H7 (cell line): ENCODE measurements around the gene B3GNT5. TPM values are rescaled to one million over a fixed set of nuclear protein-coding genes. Genes with fewer than 3 reads are reported as not detected.

Experiments
- DNase-seq: peaks from one replicate; pipeline ENCODE4 v3.0.0; 2012
- H3K27me3 ChIP-seq: 2 replicates; pipeline ENCODE4 v1.6.0; 2011; ENCODE audit warnings: mild to moderate bottlenecking, low read length; ENCODE audit not compliant: control insufficient read depth, insufficient read depth
- H3K36me3 ChIP-seq: replicated peaks from 2 replicates; pipeline ENCODE4 v1.5.1; 2011; ENCODE audit warnings: low read length; ENCODE audit not compliant: control insufficient read depth, insufficient read depth
- H3K4me3 ChIP-seq: 2 replicates; pipeline ENCODE4 v1.5.1; 2011; ENCODE audit warnings: low read depth, mild to moderate bottlenecking, control low read depth, low read length, moderate library complexity; ENCODE audit not compliant: insufficient read depth
- total RNA-seq: library from RNA; depleted of rRNA; stranded (reverse); fragments of >200 nt; shearing (Covaris generic); gene quantifications from 2 replicates; pipeline ENCODE4 v1.2.3, GENCODE V29; 2014

The B3GNT5 gene
- total RNA-seq, 1 experiment from 2014 or later, result 3.0 TPM

DNA sequence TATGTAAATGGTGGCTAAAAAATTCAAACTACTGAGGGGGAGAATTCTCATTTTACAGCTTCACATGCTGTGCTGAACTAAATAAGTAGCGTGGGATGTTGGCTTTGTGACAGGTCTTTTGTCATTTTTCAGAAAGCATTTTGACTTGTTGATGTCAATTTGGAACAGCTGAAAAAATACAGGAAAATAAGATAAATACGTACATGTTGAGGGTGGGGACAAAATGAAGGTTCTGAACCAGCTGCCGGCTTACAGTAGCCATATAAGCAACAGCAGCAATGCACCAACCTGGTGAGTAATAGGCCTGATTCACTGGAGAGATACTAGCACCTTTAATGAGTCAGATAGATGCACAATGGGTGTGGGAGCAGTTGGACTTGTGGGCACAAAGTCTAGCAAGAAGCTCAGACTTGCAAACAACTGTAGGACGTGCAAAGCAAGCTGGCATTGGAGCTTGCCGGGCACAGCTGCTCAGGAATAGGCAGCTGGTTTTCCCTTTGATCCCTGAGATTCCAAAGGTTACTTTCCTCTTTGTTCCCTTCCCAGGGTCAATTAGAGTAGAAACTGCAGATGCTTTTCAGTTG, 12.9 kb downstream of the B3GNT5 start:
- Histone ChIP-seq H3K27me3 (no peaks in the 10 kb centered on the region; the same call in 1 of the 2 replicates), H3K4me3 (no peak overlapping the region), H3K36me3 (no peaks in the 10 kb centered on the region)
- no peak for DNase-seq

GRCh38 chr3:183266454-183266853, 13.4 kb downstream of the B3GNT5 start:
- Histone ChIP-seq H3K4me3 (no peak overlapping the region), H3K36me3 (no peaks in the 10 kb centered on the region), H3K27me3 (no peaks in the 10 kb centered on the region; the same call in 1 of the 2 replicates)
- DNase-seq, result no peak

GRCh38 chr3:183267140-183267539, 14.1 kb downstream of the B3GNT5 start:
- H3K36me3 ChIP-seq, result no peaks in the 10 kb centered on the region
- no peak overlapping the region for H3K4me3 ChIP-seq
- DNase-seq, result no peak
- no peaks in the 10 kb centered on the region; the same call in 1 of the 2 replicates for H3K27me3 ChIP-seq

DNA sequence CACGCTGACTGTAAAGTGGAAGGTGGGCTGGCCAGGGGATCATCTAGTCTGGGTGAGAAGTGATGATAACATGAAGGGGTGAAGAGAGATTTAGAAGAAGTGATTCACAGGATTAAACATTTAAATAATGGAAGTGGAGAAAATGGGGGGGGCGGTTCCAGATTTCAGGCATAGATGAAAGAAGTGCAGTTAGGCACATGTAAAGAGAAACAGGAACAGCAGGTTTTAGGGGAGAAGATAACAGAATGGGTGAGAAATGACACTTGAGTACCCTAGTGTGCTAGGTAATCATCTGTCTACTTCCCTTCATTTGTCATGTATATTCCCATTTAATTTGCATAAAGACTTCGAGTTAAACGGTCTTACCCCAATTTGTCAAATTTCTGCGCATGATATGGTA, 15.3 kb downstream of the B3GNT5 start:
- no peak overlapping the region for H3K4me3 ChIP-seq
- no peaks in the 10 kb centered on the region; the same call in 1 of the 2 replicates for H3K27me3 ChIP-seq
- H3K36me3 ChIP-seq, result no peaks in the 10 kb centered on the region
- no peak for DNase-seq

DNA sequence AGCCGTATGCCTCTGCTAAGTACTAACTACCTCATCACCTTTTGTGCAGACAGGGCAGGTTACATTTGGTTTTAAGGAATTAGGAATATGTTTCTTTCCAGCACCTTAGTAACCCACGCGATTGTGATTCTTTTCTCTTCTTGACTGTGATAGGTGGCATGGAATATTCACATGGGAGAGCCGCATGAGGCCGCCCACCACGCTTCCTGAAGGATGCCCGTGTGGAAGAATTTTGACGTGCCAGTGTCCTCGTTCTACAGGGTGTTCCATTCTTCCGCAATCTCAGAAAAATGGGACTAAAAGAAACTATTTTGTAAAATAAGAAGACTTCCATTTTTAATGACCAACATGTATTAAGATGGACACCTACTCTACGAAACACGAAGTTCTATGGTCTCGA, 16.3 kb downstream of the B3GNT5 start:
- H3K27me3 ChIP-seq, result no peaks in the 10 kb centered on the region; the same call in 1 of the 2 replicates
- DNase-seq, result no peak
- no peak overlapping the region for H3K4me3 ChIP-seq
- H3K36me3 ChIP-seq, result no peaks in the 10 kb centered on the region

DNA sequence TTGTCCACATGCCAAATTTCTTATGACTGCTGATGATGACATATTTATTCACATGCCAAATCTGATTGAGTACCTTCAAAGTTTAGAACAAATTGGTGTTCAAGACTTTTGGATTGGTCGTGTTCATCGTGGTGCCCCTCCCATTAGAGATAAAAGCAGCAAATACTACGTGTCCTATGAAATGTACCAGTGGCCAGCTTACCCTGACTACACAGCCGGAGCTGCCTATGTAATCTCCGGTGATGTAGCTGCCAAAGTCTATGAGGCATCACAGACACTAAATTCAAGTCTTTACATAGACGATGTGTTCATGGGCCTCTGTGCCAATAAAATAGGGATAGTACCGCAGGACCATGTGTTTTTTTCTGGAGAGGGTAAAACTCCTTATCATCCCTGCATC, 17.3 kb downstream of the B3GNT5 start:
- Histone ChIP-seq H3K36me3 (no peaks in the 10 kb centered on the region), H3K4me3 (no peak overlapping the region), H3K27me3 (no peaks in the 10 kb centered on the region; the same call in 1 of the 2 replicates)
- no peak for DNase-seq

GRCh38 chr3:183272142-183272541, 19.1 kb downstream of the B3GNT5 start:
- no peak overlapping the region for H3K4me3 ChIP-seq
- H3K36me3 ChIP-seq, result no peaks in the 10 kb centered on the region
- no peak for DNase-seq
- H3K27me3 ChIP-seq, result no peaks in the 10 kb centered on the region; the same call in 1 of the 2 replicates

DNA sequence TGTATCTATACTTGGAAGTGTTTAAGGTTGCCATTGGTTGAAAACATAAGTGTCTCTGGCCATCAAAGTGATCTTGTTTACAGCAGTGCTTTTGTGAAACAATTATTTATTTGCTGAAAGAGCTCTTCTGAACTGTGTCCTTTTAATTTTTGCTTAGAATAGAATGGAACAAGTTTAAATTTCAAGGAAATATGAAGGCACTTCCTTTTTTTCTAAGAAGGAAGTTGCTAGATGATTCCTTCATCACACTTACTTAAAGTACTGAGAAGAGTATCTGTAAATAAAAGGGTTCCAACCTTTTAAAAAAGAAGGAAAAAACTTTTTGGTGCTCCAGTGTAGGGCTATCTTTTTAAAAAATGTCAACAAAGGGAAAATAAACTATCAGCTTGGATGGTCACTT, 19.7 kb downstream of the B3GNT5 start:
- H3K27me3 ChIP-seq, result no peaks in the 10 kb centered on the region
- H3K4me3 ChIP-seq, result no peak overlapping the region
- H3K36me3 ChIP-seq, result no peaks in the 10 kb centered on the region
- no peak for DNase-seq

DNA sequence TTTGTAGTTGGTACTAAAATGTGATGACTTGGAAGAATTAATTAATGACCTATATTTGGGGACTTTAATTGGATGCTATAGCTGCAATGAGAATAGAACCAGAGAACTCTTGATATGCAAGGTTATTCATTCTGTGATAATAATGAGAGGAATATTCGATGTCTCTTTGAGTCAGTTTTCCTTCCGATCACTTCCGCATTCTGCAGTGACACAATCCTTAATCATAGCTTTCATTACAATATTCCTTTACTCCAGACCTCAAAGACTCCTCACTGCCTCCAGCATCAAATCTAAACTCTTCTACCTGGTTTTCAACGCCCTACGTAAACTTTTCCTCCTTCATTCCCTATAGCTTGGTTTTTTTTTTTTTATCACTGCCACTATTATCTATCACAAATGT, 21.6 kb downstream of the B3GNT5 start:
- H3K36me3 ChIP-seq, result no peaks in the 10 kb centered on the region
- H3K4me3 ChIP-seq, result no peak overlapping the region
- no peak for DNase-seq
- H3K27me3 ChIP-seq, result no peaks in the 10 kb centered on the region

DNA sequence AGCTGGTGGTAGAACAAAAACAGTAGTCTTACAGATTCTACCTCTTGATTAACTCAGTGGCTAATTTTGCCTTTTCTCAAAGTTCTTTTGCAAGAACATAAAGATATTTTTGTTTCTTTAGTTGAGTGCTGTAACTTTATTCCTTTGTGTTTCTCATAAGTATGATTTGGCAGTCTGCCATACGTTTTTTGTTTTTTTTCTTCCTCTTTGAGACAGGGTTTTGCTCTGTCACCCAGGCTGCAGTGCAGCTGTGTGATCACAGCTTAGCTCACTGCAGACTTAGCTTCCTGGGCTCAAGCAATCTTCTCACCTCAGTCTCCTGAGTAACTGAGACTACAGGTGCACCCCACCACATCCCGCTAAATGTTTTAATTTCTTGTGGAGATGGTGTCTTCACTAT, 22.4 kb downstream of the B3GNT5 start:
- H3K27me3 ChIP-seq, result no peaks in the 10 kb centered on the region
- no peak overlapping the region for H3K4me3 ChIP-seq
- no peak for DNase-seq
- no peaks in the 10 kb centered on the region for H3K36me3 ChIP-seq

DNA sequence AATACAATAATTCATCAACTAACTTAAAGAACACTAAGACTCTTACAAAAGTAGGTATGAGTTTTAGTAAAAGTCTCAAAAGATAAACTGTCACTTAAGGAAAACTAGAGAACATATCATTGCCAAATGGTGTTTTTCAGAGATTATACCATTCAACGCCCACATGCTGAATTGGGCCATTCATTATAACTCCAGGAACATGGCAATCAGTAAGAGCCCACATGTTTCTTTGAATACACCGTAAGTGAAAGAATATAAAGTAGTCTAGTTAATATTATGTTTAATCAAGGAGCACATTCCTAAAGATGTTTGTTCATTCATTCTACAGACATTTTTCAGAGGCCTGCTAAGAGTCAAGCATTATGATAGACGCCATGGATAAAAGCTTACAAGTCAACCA, 22.9 kb downstream of the B3GNT5 start:
- H3K27me3 ChIP-seq, result no peaks in the 10 kb centered on the region
- no peak for DNase-seq
- no peaks in the 10 kb centered on the region for H3K36me3 ChIP-seq
- no peak overlapping the region for H3K4me3 ChIP-seq

DNA sequence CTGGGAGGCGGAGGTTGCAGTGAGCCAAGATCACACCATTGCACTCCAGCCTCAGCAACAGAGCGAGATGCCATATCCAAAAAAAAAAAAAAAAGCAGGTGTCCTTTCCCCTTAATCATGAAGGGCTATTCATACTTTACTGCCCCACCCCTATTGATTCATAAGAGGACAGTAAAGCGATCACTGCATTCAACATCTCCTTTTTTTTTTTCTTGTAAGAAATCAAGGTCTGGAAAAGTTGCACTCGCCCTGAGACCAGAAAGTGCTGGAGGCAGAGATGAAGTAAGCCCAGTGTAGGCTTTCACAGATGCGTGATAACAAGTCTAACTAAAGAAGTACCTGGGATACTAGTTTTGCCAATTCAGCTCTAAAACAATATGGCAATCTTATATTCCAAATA, 24.2 kb downstream of the B3GNT5 start:
- Histone ChIP-seq H3K4me3 (no peak overlapping the region), H3K36me3 (no peaks in the 10 kb centered on the region), H3K27me3 (no peaks in the 10 kb centered on the region)
- DNase-seq, result no peak

- H3K27me3 ChIP-seq, result no peaks in the 10 kb centered on the region
- no peak overlapping the region for H3K4me3 ChIP-seq
- H3K36me3 ChIP-seq, result no peaks in the 10 kb centered on the region
- DNase-seq, result no peak
These were observed 25.5 kb downstream of the B3GNT5 start for GRCh38 chr3:183278479-183279088.

DNA sequence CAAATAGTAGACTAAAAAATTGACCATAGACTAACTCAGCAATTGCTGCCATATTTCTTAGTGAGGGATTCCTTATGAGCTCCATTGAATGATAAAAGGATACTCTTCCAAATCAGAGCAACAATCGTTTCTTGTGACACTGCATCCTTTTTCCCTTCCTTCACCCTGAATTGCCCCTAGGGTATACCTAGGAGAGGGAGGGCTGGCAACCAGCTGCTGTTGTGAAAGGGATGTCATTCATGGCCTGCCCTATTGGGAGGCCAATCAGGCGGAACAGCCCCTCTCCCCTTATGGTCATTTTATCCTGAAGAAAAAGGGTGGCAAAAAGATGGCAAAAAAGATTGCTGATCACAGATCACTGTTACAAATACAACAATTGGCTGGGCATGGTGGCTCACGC, 26.3 kb downstream of the B3GNT5 start:
- H3K27me3 ChIP-seq, result no peaks in the 10 kb centered on the region
- H3K36me3 ChIP-seq, result no peaks in the 10 kb centered on the region
- H3K4me3 ChIP-seq, result no peak overlapping the region
- DNase-seq, result peak; percentile 22

- Histone ChIP-seq H3K36me3 (no peaks in the 10 kb centered on the region), H3K27me3 (no peaks in the 10 kb centered on the region), H3K4me3 (no peak overlapping the region)
- peak; percentile 10 for DNase-seq
These were observed 28.2 kb downstream of the B3GNT5 start for GRCh38 chr3:183281126-183281797.
